CD14-positive monocyte (primary cell): ENCODE measurements around the gene ARHGAP21. TPM values are rescaled to one million over a fixed set of nuclear protein-coding genes. Genes with fewer than 3 reads are reported as not detected.
A peak's percentile ranks its signal among the peaks of the same experiment; 100 is the strongest.

Experiments
- DNase-seq, 3 donors: peaks; one replicate each; pipeline ENCODE4 v3.0.0-alpha.2; 2011 to 2022
- H2AFZ ChIP-seq: 2 replicates; pipeline ENCODE4 v1.6.0; 2012; ENCODE audit warnings: mild to moderate bottlenecking, low read depth, low read length, inconsistent platforms; ENCODE audit not compliant: insufficient read depth, poor library complexity, severe bottlenecking
- H3K27ac ChIP-seq, 2 donors: 1 replicate in 1 of 2; 2 replicates in 1 of 2; pipeline ENCODE4 v1.5.1; 2012 to 2013; ENCODE audit warnings: low read length in 2 of 2, control low read depth in 1 of 2, inconsistent platforms in 1 of 2, low read depth in 1 of 2, mild to moderate bottlenecking in 1 of 2
- H3K27me3 ChIP-seq, 2 donors: one replicate each; pipeline versions ENCODE4 v1.6.0 to v1.6.1; 2011 to 2013; ENCODE audit warnings: low read length in 2 of 2; ENCODE audit not compliant: control insufficient read depth in 2 of 2, insufficient read depth in 2 of 2
- H3K36me3 ChIP-seq, 2 donors: replicated peaks in 1 of 2; 1 replicate in 1 of 2; 2 replicates in 1 of 2; pipeline versions ENCODE4 v1.5.1 to v1.6.1; 2012 to 2013; ENCODE audit warnings: low read length in 2 of 2, control low read depth in 1 of 2, inconsistent platforms in 1 of 2, mild to moderate bottlenecking in 1 of 2; ENCODE audit not compliant: insufficient read depth in 2 of 2, control insufficient read depth in 1 of 2
- H3K4me1 ChIP-seq, 2 donors: 1 replicate in 1 of 2; 2 replicates in 1 of 2; pipeline versions ENCODE4 v1.5.1 to v1.6.1; 2012 to 2013; ENCODE audit warnings: low read length in 2 of 2, control low read depth in 1 of 2, inconsistent platforms in 1 of 2, mild to moderate bottlenecking in 1 of 2, moderate library complexity in 1 of 2; ENCODE audit not compliant: insufficient read depth in 2 of 2, control insufficient read depth in 1 of 2
- H3K4me2 ChIP-seq: replicated peaks from 2 replicates; pipeline ENCODE3; 2012; ENCODE audit warnings: low read length, moderate library complexity, mild to moderate bottlenecking; ENCODE audit not compliant: poor library complexity, severe bottlenecking; ENCODE audit errors: extremely low read depth
- H3K4me3 ChIP-seq, 3 experiments: fragments of 200-600 bp in 1 of 3; sonication (generic) in 1 of 3; replicated peaks in 1 of 3; 1 replicate in 2 of 3; 2 replicates in 1 of 3; pipeline ENCODE4 v1.5.1; 2011 to 2013; ENCODE audit warnings: low read length in 3 of 3, mild to moderate bottlenecking in 3 of 3, control low read depth in 2 of 3, low read depth in 2 of 3, inconsistent platforms in 1 of 3, moderate library complexity in 1 of 3
- H3K79me2 ChIP-seq: 2 replicates; pipeline ENCODE4 v1.6.0; 2012; ENCODE audit warnings: mild to moderate bottlenecking, control low read depth, inconsistent platforms, low read length, moderate library complexity; ENCODE audit not compliant: insufficient read depth
- H3K9ac ChIP-seq: 2 replicates; pipeline ENCODE4 v1.6.0; 2017; ENCODE audit warnings: low read length, mild to moderate bottlenecking; ENCODE audit not compliant: insufficient read depth, poor library complexity, severe bottlenecking
- H3K9me3 ChIP-seq, 2 donors: replicated peaks in 1 of 2; 1 replicate in 1 of 2; 2 replicates in 1 of 2; pipeline versions ENCODE4 v1.5.1 to v1.6.1; 2012 to 2013; ENCODE audit warnings: low read length in 2 of 2, control low read depth in 1 of 2; ENCODE audit not compliant: control insufficient read depth in 1 of 2, insufficient read depth in 1 of 2
- H4K20me1 ChIP-seq: 2 replicates; pipeline ENCODE4 v1.6.0; 2012; ENCODE audit warnings: mild to moderate bottlenecking, low read length, control low read depth, moderate library complexity; ENCODE audit not compliant: insufficient read depth
- H3K27ac Mint-ChIP-seq, 7 donors: one replicate each; pipeline ENCODE4 v1.8.0; 2020; ENCODE audit warnings: mild to moderate bottlenecking in 7 of 7, mixed read lengths in 7 of 7, moderate library complexity in 6 of 7, inconsistent platforms in 2 of 7
- H3K27me3 Mint-ChIP-seq, 3 donors: one replicate each; pipeline ENCODE4 v1.8.0; 2021 to 2022; ENCODE audit warnings: low read depth in 3 of 3, mild to moderate bottlenecking in 3 of 3, mixed read lengths in 3 of 3, moderate library complexity in 3 of 3, inconsistent platforms in 1 of 3
- H3K36me3 Mint-ChIP-seq, 2 donors: one replicate each; pipeline ENCODE4 v1.8.0; 2020; ENCODE audit warnings: mixed read lengths in 2 of 2, inconsistent platforms in 1 of 2, mild to moderate bottlenecking in 1 of 2
- H3K4me1 Mint-ChIP-seq: one replicate; pipeline ENCODE4 v1.8.0; 2020; ENCODE audit warnings: mild to moderate bottlenecking, mixed read lengths
- H3K4me3 Mint-ChIP-seq, 2 donors: one replicate each; pipeline ENCODE4 v1.8.0; 2020; ENCODE audit warnings: mild to moderate bottlenecking in 2 of 2, mixed read lengths in 2 of 2, moderate library complexity in 1 of 2
- H3K9me3 Mint-ChIP-seq, 7 donors: one replicate each; pipeline ENCODE4 v1.8.0; 2020 to 2022; ENCODE audit warnings: mixed read lengths in 7 of 7, mild to moderate bottlenecking in 6 of 7, moderate library complexity in 6 of 7, inconsistent platforms in 2 of 7
- CTCF ChIP-seq: fragments of 200-600 bp; IDR thresholded peaks from one replicate; pipeline ENCODE4 v1.8.0; 2022; ENCODE audit warnings: antibody characterized with exemption, mild to moderate bottlenecking
- WGBS: methylation state at CpG from one replicate; pipeline ENCODE4 v1.1.5; 2013; ENCODE audit warnings: missing lambda C conversion rate; ENCODE audit not compliant: insufficient coverage; 5-methylcytosine and 5-hydroxymethylcytosine counted together
- intact Hi-C, 2 donors: fragments of 100-400 bp; cut with micrococcal nuclease; formaldehyde crosslinking; loops; one replicate each; pipeline versions ENCODE4 v1.15.0 to v1.15.1; 2023
- polyA plus RNA-seq, 3 donors: library from polyadenylated mRNA; depleted of rRNA in 1 of 3; unstranded in 2 of 3; stranded (reverse) in 1 of 3; fragments of 300-500 nt in 2 of 3; fragments of >200 nt in 1 of 3; fragmentation: Illumina TruSeq in 2 of 3; gene quantifications; 1 replicate in 2 of 3; 2 replicates in 1 of 3; pipeline ENCODE4 v1.2.3, GENCODE V29; 2012 to 2021

ARHGAP21 gene
- polyA plus RNA-seq, 3 donors, result 2.1 to 20.0 (median 3.4) TPM

GRCh38 chr10:24618401-24618800, 105.3 kb downstream of the ARHGAP21 start:
- no peaks in the 10 kb centered on the region for H3K79me2 ChIP-seq
- Mint-ChIP-seq H3K36me3 (peaks cover 19 to 32% of the 10 kb centered on the region in 2 donors), H3K27me3 (no peaks in the 10 kb centered on the region), H3K4me1 (no peaks in the 10 kb centered on the region), H3K9me3 (no peaks in the 10 kb centered on the region), H3K4me3 (no peak overlapping the region), H3K27ac (no peak overlapping the region)
- 94% methylated on average over 5 of the region's 5 CpGs for WGBS
- peaks cover 0 to 3% of the 10 kb centered on the region in 2 donors for H3K36me3 ChIP-seq
- H3K27me3 ChIP-seq, result no peaks in the 10 kb centered on the region
- no peak overlapping the region for H3K4me3 ChIP-seq
- no peak overlapping the region for H3K27ac ChIP-seq
- no peak for TF ChIP-seq CTCF
- no peaks in the 10 kb centered on the region for H3K4me1 ChIP-seq
- DNase-seq, result no peak
- no peak overlapping the region for H3K9ac ChIP-seq
- H4K20me1 ChIP-seq, result no peaks in the 10 kb centered on the region
- no peak overlapping the region for H2AFZ ChIP-seq
- no peaks in the 10 kb centered on the region for H3K9me3 ChIP-seq
- intact Hi-C loops, result no loop called here
- no peak overlapping the region for H3K4me2 ChIP-seq

GRCh38 chr10:24617771-24618396, 105.8 kb downstream of the ARHGAP21 start:
- Histone ChIP-seq H4K20me1 (no peaks in the 10 kb centered on the region), H3K9me3 (no peaks in the 10 kb centered on the region), H2AFZ (no peak overlapping the region), H3K27me3 (no peaks in the 10 kb centered on the region), H3K4me3 (no peak overlapping the region), H3K4me2 (no peak overlapping the region), H3K27ac (no peak overlapping the region), H3K79me2 (no peaks in the 10 kb centered on the region), H3K4me1 (no peaks in the 10 kb centered on the region), H3K9ac (no peak overlapping the region), H3K36me3 (peaks cover 0 to 3% of the 10 kb centered on the region in 2 donors)
- H3K4me3 Mint-ChIP-seq, result no peak overlapping the region
- H3K36me3 Mint-ChIP-seq, result peaks cover 19 to 32% of the 10 kb centered on the region in 2 donors
- 33% methylated on average over 2 of the region's 7 CpGs for WGBS
- no peaks in the 10 kb centered on the region for H3K4me1 Mint-ChIP-seq
- peak; percentile 97 for TF ChIP-seq CTCF
- H3K27me3 Mint-ChIP-seq, result no peaks in the 10 kb centered on the region
- no peaks in the 10 kb centered on the region for H3K9me3 Mint-ChIP-seq
- H3K27ac Mint-ChIP-seq, result no peak overlapping the region
- intact Hi-C loops, result no loop called here
- DNase-seq, result peak; percentile 18 to 39 (median 25)
